ENCODE results near the gene CDC42BPA. TPM values are rescaled to one million over a fixed set of nuclear protein-coding genes. Genes with fewer than 3 reads are reported as not detected.

CDC42BPA gene
- total RNA-seq, 1 donor: 113 TPM

DNA sequence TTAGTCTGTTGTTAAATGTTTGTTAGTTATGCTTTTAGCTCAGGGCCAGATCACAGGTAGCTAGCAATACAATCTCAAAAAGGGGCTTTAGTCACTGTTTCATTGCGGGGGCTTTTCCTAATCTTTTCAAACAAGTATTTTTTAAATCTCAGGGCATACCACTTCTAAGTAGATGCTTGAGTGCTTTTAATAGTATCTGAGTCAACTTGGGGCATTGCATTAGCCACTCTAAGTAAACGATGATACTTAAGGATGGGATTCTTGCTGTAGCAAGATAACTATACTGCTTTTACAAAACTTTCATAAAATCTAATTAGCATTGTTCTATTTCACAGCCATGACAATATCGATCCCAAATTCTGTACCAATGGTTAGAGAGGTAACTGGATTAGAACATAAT lies 11.6 kb downstream of the CDC42BPA start:
- no peak for DNase-seq (ENCODE audit: low read depth)
- H3K4me3 ChIP-seq (ENCODE audit: low read depth, low read length): no peak overlapping the region
- TF ChIP-seq, protein P1, sequence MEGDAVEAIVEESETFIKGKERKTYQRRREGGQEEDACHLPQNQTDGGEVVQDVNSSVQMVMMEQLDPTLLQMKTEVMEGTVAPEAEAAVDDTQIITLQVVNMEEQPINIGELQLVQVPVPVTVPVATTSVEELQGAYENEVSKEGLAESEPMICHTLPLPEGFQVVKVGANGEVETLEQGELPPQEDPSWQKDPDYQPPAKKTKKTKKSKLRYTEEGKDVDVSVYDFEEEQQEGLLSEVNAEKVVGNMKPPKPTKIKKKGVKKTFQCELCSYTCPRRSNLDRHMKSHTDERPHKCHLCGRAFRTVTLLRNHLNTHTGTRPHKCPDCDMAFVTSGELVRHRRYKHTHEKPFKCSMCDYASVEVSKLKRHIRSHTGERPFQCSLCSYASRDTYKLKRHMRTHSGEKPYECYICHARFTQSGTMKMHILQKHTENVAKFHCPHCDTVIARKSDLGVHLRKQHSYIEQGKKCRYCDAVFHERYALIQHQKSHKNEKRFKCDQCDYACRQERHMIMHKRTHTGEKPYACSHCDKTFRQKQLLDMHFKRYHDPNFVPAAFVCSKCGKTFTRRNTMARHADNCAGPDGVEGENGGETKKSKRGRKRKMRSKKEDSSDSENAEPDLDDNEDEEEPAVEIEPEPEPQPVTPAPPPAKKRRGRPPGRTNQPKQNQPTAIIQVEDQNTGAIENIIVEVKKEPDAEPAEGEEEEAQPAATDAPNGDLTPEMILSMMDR (IDR thresholded peaks at IDR 0.05; ENCODE audit: insufficient read depth, low read depth, low read length): no peak

DNA sequence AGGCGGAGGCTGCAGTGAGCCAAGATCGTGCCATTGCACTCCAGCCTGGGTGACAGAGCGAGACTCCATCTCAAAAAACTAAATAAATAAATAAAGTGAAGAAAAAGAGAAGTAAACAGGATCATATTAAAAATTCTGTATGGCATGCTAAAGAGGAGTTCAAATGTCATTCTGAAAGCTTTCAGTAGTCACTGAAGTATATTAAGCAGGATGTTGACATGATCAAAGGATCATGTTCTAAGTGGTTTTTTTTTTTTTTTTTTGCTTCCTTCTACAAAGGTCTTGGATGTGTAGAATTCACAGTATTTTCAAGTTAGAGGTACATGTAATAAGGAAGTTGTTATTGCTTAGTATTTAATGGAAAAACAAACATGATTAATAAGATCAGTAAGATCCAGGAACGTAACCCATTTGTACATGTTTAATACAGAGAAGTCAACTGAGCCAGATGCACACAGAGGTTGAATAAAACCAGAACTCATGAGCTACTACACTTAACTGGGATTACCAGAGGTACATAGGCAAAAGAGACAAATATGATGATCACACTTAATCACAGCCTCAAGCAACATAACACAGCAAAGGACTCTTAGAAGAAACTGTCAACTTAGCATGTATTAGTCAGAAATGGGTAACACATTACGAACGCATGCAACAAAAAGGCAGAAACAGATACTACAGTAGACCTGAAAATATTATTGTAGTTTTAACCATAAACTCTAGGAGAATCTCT lies 12.2 kb downstream of the CDC42BPA start:
- no peak overlapping the region for H3K4me3 ChIP-seq (ENCODE audit: low read depth, low read length)
- DNase-seq (ENCODE audit: low read depth): no peak
- TF ChIP-seq, protein P1 (IDR thresholded peaks at IDR 0.05; ENCODE audit: insufficient read depth, low read depth, low read length): no peak

DNA sequence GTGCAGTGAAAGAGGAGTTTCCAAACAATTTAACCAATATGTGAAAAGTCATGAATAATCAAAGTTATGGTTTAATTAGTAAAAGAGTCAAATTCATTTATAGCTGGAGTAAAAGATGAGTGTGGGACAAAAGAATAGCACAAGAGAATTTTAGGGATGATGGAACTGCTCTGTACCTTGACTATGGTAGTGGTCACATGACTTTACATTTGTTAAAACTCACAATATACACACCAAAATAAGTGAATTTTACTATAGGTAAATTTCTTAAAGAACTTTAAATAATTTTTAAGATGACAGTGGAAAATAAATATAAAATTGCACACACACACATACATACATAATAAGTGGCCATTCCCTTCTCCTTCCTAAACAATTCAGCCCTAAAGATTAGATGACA lies 13.6 kb downstream of the CDC42BPA start:
- TF ChIP-seq, protein P1 (IDR thresholded peaks at IDR 0.05; ENCODE audit: insufficient read depth, low read depth, low read length): no peak
- no peak for DNase-seq (ENCODE audit: low read depth)
- no peak overlapping the region for H3K4me3 ChIP-seq (ENCODE audit: low read depth, low read length)

DNA sequence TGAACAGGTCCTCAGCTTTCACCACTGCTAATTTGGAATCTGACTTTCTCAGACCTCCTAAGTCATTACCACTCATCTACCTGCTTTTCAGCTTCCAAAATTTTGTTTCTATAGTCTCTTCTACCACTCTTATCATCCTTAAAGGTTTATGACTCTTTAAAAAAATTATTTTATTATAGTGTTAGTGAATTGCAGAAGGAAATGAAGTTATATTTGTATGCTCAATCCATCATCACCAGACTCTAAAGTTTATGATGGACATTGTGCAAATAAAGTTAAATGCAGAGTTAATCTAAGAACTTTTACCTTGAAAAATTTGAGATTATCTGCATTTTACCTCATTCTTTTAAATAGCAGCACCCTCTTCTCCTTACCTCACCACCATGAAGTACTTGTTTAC lies 14.6 kb downstream of the CDC42BPA start:
- no peak for DNase-seq (ENCODE audit: low read depth)
- H3K4me3 ChIP-seq (ENCODE audit: low read depth, low read length): no peak overlapping the region
- TF ChIP-seq, protein P1 (IDR thresholded peaks at IDR 0.05; ENCODE audit: insufficient read depth, low read depth, low read length): no peak

DNA sequence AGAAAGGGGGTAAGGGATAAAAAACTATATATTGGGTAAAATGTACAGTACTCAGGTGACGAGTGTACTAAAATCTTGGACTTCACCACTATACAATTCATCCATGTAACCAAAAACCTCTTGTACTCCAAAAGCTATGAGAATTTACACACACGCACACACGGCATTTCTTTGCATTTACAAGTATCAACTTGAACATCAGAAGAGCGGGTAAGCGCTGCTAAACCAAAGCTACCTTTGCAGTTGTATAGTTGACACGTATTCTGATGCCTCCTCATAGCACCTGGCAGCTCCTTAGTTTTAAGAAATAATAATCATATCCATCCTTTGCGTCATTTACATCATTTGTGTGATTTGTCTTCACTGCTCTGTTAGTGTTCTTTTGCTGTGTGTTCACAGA lies 17.6 kb downstream of the CDC42BPA start:
- TF ChIP-seq, protein P1 (IDR thresholded peaks at IDR 0.05; ENCODE audit: insufficient read depth, low read depth, low read length): no peak
- H3K4me3 ChIP-seq (ENCODE audit: low read depth, low read length): no peak overlapping the region
- no peak for DNase-seq (ENCODE audit: low read depth)

DNA sequence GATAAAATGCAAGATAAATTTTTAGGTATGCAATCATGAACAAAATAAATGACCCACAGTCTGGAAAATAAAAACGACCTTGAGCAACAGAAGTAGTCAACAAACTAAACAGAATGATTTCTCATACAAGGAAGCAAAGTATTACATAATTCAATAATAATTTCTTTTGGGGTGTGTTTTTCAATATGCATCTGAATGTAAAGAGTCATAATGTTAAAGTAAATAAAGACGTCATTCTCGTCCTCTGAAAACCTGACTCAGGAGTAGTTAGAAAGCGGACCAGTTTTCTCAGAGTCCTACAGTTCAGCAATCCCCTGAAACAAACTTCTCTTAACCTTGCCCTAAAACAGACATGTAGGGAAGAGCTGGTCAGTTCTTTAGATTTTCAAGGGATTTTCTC lies 18.6 kb downstream of the CDC42BPA start:
- peak; percentile 60 for DNase-seq (ENCODE audit: low read depth)
- no peak overlapping the region for H3K4me3 ChIP-seq (ENCODE audit: low read depth, low read length)

More for the DNA sequence above, 18.6 kb downstream of the CDC42BPA start:
- TF ChIP-seq, protein P1 (IDR thresholded peaks at IDR 0.05; ENCODE audit: insufficient read depth, low read depth, low read length): no peak
